Sigmoid colon (tissue), 7 donors: ENCODE results near the gene MAPK8IP3. TPM values are rescaled to one million over a fixed set of nuclear protein-coding genes. Genes with fewer than 3 reads are reported as not detected.

Source experiments
- DNase-seq: peaks from one replicate; pipeline ENCODE4 v3.0.0-alpha.2; 2019
- H3K27ac ChIP-seq, 4 donors: fragments of 200-600 bp; sonication (generic); one replicate each; pipeline ENCODE4 v1.5.1; 2016 to 2019; ENCODE audit warnings: mild to moderate bottlenecking in 1 of 4
- H3K27me3 ChIP-seq, 3 donors: fragments of 200-600 bp; sonication (generic); one replicate each; pipeline ENCODE4 v1.5.1; 2019; ENCODE audit warnings: mild to moderate bottlenecking in 1 of 3
- H3K36me3 ChIP-seq, 4 donors: fragments of 200-600 bp; sonication (generic); one replicate each; pipeline ENCODE4 v1.5.1; 2016 to 2019
- H3K4me1 ChIP-seq, 4 donors: fragments of 200-600 bp; sonication (generic); one replicate each; pipeline ENCODE4 v1.5.1; 2017 to 2019
- H3K4me3 ChIP-seq, 4 donors: fragments of 200-600 bp; sonication (generic); one replicate each; pipeline ENCODE4 v1.5.1; 2017 to 2019; ENCODE audit warnings: mild to moderate bottlenecking in 2 of 4, moderate library complexity in 1 of 4
- H3K9me3 ChIP-seq, 4 donors: fragments of 200-600 bp in 3 of 4; sonication (generic) in 3 of 4; one replicate each; pipeline versions ENCODE4 v1.5.1 to v1.6.1; 2013 to 2019
- EP300 ChIP-seq, 4 donors: sonication (generic); formaldehyde crosslinking; IDR thresholded peaks; one replicate each; pipeline ENCODE4 v1.6.1; 2017; ENCODE audit warnings: antibody characterized with exemption in 4 of 4
- POLR2A ChIP-seq, 2 donors: fragments of 450-650 bp; IDR thresholded peaks; one replicate each; pipeline ENCODE4 v1.6.1; 2016; ENCODE audit warnings: antibody characterized with exemption in 2 of 2, mild to moderate bottlenecking in 2 of 2, moderate library complexity in 2 of 2
- POLR2AphosphoS5 ChIP-seq, 4 donors: sonication (generic); formaldehyde crosslinking; IDR thresholded peaks; one replicate each; pipeline ENCODE4 v1.6.1; 2017; ENCODE audit warnings: antibody characterized with exemption in 4 of 4
- WGBS, 2 donors: extraction: QIAGEN DNeasy Blood & Tissue Kit; methylation state at CpG; one replicate each; pipeline ENCODE4 v1.1.7; 2013; 5-methylcytosine and 5-hydroxymethylcytosine counted together
- intact Hi-C: fragments of 100-400 bp; cut with DNase I; formaldehyde crosslinking; loops from one replicate; pipeline ENCODE4 v1.15.1; 2023
- polyA plus RNA-seq, 3 donors: library from polyadenylated mRNA; stranded (reverse); fragments of 200-250 nt; gene quantifications; one replicate each; pipeline ENCODE4 v1.2.3, GENCODE V29; 2013
- total RNA-seq, 4 donors: library from RNA; depleted of rRNA; stranded (reverse); fragments of >200 nt; gene quantifications; one replicate each; pipeline ENCODE4 v1.1.0, GENCODE V29; 2016
- TF ChIP-seq, protein P1 (sequence below), 4 experiments: fragments of 450-650 bp in 3 of 4; fragments of 200-600 bp in 1 of 4; IDR thresholded peaks; one replicate each; pipeline ENCODE4 v1.5.1; 2016 to 2019; ENCODE audit warnings: antibody characterized with exemption in 4 of 4, mild to moderate bottlenecking in 3 of 4, moderate library complexity in 2 of 4
- donor health status: healthy with polysubstance abuse.
- donor health status: Bipolar disorder and iron deficiency.
- donor health status: healthy.

MAPK8IP3 gene
- total and polyA plus RNA-seq, 7 donors = 3.6 to 80.9 (median 22.4) TPM

DNA sequence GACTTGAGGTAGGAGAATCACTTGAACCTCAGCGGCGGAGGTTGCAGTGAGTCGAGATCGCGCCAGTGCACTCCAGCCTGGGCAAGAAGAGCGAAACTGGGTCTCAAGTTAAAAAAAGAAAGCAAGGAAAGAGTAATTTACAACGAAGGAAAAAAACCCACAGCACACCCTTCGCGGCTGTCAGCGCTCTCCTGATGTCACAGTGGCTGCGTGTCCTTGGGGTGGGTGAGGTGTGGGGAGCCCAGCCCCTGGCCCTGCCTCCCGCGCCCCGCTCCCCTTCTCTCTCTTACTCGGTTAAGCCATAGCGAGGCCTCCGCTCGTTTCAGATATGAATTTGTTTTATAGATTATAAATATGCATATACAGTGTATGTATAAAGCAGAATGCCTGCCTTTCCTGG lies 28.7 kb upstream of the MAPK8IP3 start:
- intact Hi-C loops = no loop called here
- H3K9me3 ChIP-seq = no peaks in the 10 kb centered on the region
- 83 to 86% methylated on average over 18 of the region's 18 CpGs for WGBS, 2 donors
- H3K27ac ChIP-seq = peak overlapping the region in 3 of 4 donors; percentile 73 to 75 (median 75)
- H3K36me3 ChIP-seq = peaks cover 10 to 39% (median 22%) of the 10 kb centered on the region in 4 donors
- H3K4me1 ChIP-seq = peaks cover 0 to 16% (median 7%) of the 10 kb centered on the region in 4 donors
- no peaks in the 10 kb centered on the region for H3K27me3 ChIP-seq
- DNase-seq = no peak
- peak overlapping the region in 2 of 4 donors; percentile 83 to 95 for H3K4me3 ChIP-seq
- TF ChIP-seq EP300 (IDR thresholded peaks at IDR 0.05) (no peak), POLR2AphosphoS5 (IDR thresholded peaks at IDR 0.05) (no peak)

GRCh38 chr16:1677942-1678499 lies 28.0 kb upstream of the MAPK8IP3 start, which contains the start of gene JPT2:
Gene JPT2, plus strand, starts transcription at chr16:1678279. Its CDS starts 34 bp downstream, at chr16:1678313.
- Histone ChIP-seq H3K27ac (peak within 1 kb of the TSS; percentile 73 to 75 (median 75)), H3K4me1 (peaks cover 0 to 16% (median 7%) of the 10 kb centered on the region in 4 donors), H3K36me3 (peaks cover 10 to 32% (median 17%) of the 10 kb centered on the region in 4 donors), H3K4me3 (peak within 1 kb of the TSS; percentile 41 to 95 (median 80)), H3K9me3 (no peaks in the 10 kb centered on the region), H3K27me3 (no peaks in the 10 kb centered on the region)
- TF ChIP-seq POLR2AphosphoS5 (IDR thresholded peaks at IDR 0.05) (peak in 3 of 4 donors; percentile 62 to 75 (median 71)), POLR2A (IDR thresholded peaks at IDR 0.05) (no peak)
- DNase-seq = peak; percentile 98
- 0% methylated on average over 79 of the region's 79 CpGs for WGBS, 2 donors
- intact Hi-C loops = loop anchor here (1.0 kb wide), 1 partner anchor 29 kb away; no protein-coding TSS in a partner anchor

GRCh38 chr16:1678500-1679098 lies 27.4 kb upstream of the MAPK8IP3 start:
- 1% methylated on average over 45 of the region's 45 CpGs for WGBS, 2 donors
- no peak for DNase-seq
- Histone ChIP-seq H3K9me3 (no peaks in the 10 kb centered on the region), H3K27me3 (no peaks in the 10 kb centered on the region), H3K36me3 (peaks cover 10 to 29% (median 16%) of the 10 kb centered on the region in 4 donors), H3K4me1 (peaks cover 0 to 16% (median 7%) of the 10 kb centered on the region in 4 donors), H3K4me3 (peak overlapping the region; percentile 41 to 95 (median 80)), H3K27ac (peak overlapping the region; percentile 73 to 75 (median 75))
- intact Hi-C loops = loop anchor here (1.0 kb wide), 1 partner anchor 29 kb away; no protein-coding TSS in a partner anchor
- no peak for TF ChIP-seq POLR2AphosphoS5 (IDR thresholded peaks at IDR 0.05)

- TF ChIP-seq POLR2AphosphoS5 (IDR thresholded peaks at IDR 0.05) (no peak), POLR2A (IDR thresholded peaks at IDR 0.05) (no peak), EP300 (IDR thresholded peaks at IDR 0.05) (no peak)
- TF ChIP-seq, protein P1, sequence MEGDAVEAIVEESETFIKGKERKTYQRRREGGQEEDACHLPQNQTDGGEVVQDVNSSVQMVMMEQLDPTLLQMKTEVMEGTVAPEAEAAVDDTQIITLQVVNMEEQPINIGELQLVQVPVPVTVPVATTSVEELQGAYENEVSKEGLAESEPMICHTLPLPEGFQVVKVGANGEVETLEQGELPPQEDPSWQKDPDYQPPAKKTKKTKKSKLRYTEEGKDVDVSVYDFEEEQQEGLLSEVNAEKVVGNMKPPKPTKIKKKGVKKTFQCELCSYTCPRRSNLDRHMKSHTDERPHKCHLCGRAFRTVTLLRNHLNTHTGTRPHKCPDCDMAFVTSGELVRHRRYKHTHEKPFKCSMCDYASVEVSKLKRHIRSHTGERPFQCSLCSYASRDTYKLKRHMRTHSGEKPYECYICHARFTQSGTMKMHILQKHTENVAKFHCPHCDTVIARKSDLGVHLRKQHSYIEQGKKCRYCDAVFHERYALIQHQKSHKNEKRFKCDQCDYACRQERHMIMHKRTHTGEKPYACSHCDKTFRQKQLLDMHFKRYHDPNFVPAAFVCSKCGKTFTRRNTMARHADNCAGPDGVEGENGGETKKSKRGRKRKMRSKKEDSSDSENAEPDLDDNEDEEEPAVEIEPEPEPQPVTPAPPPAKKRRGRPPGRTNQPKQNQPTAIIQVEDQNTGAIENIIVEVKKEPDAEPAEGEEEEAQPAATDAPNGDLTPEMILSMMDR (IDR thresholded peaks at IDR 0.05) = no peak
- no peaks in the 10 kb centered on the region for H3K9me3 ChIP-seq
- H3K27me3 ChIP-seq = no peaks in the 10 kb centered on the region
- intact Hi-C loops = no loop called here
- H3K27ac ChIP-seq = no peak overlapping the region
- H3K4me3 ChIP-seq = no peak overlapping the region
- DNase-seq = no peak
- WGBS, 2 donors = 95% methylated on average over 14 of the region's 14 CpGs
- H3K36me3 ChIP-seq = peaks cover 0 to 27% (median 2%) of the 10 kb centered on the region in 4 donors
- H3K4me1 ChIP-seq = peaks cover 0 to 16% (median 7%) of the 10 kb centered on the region in 4 donors
These were observed 25.6 kb upstream of the MAPK8IP3 start for GRCh38 chr16:1680361-1680760.

DNA sequence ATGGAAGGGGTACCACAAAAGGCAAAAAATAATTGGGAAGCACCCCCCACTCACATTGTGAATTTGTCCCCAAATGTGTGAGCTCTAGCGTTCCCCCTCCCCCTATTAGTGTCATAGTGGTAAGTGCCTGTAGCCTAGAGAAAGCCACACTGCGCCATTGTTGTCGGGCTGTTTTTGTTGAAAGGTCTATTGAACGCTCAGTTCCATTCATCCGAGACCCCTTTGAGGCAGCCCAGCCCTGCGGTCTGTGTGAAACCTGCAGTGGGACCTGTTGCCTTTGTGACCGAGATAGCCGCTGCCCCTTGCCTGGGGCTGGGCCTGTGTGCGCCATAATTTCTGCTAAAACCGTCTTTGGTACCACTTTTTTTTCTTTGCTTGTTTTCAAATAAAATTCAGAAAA lies 25.0 kb upstream of the MAPK8IP3 start:
- Histone ChIP-seq H3K9me3 (no peaks in the 10 kb centered on the region), H3K36me3 (peaks cover 0 to 27% (median 0%) of the 10 kb centered on the region in 4 donors), H3K4me1 (peaks cover 0 to 16% (median 7%) of the 10 kb centered on the region in 4 donors), H3K4me3 (no peak overlapping the region), H3K27me3 (no peaks in the 10 kb centered on the region), H3K27ac (no peak overlapping the region)
- intact Hi-C loops = no loop called here
- DNase-seq = no peak
- no peak for TF ChIP-seq EP300 (IDR thresholded peaks at IDR 0.05)
- TF ChIP-seq, protein P1 (IDR thresholded peaks at IDR 0.05) = no peak
- TF ChIP-seq POLR2AphosphoS5 (IDR thresholded peaks at IDR 0.05) = no peak
- TF ChIP-seq POLR2A (IDR thresholded peaks at IDR 0.05) = no peak
- 94 to 97% methylated on average over 10 of the region's 10 CpGs for WGBS, 2 donors
